ENCODE measurements around the gene CDK5RAP2. TPM values are rescaled to one million over a fixed set of nuclear protein-coding genes. Genes with fewer than 3 reads are reported as not detected.

CDK5RAP2 gene
- total and polyA plus RNA-seq, 10 of the 15 experiments (the other 5 are each of a cell fraction or from before 2014, with no cell fraction given), result 16.2 to 53.5 (median 34.5) TPM

DNA sequence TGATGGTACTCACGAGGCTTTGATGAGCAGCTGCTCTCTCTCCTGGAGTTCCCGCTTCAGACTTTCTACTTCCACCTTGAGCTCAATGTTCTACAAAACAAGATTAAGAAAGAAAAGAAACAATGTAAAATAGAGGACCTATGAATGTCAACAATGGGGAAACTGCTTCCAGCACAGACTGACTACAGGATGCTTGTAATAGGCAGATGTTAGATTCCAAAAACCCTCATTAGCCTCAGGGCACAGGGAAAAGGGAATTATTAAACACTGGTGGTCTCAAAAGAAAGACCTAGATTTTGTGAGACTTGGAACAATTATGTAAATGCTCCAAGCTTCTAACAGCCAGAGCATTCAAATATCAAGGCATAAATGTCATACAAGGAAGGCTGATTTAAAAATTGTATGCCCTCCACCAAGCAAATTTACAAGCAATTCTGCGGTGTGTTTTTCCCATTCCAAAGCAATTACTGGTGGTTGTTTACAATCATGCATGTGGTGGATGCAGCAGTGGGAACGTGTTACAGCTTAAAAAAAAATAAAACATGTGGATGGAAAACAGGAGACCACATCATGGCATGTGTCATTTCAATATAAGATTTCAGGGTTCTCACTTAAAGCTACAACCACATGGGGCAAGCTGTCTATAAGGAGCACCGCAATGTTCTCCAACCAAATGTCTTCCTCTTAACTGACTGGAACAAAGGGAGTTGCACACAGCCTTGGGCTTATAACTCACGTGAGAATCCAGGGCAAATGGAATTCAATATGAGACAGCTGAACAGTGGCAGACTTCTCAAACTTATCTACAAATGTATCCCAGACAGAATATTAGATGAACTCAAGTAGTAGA lies 34.0 kb downstream of the CDK5RAP2 start:
- no peak for FAIRE-seq
- DNase-seq (ENCODE audit: low read depth, low spot score), result no peak
- ATAC-seq, result no peak
- H3K4me1 ChIP-seq (ENCODE audit: control insufficient read depth, insufficient read depth, low read length), result no peaks in the 10 kb centered on the region
- TF ChIP-seq NBN (IDR thresholded peaks at IDR 0.05) (no peak), GABPA (IDR thresholded peaks at IDR 0.05; ENCODE audit: low read depth) (no peak), MYB (IDR thresholded peaks at IDR 0.05; ENCODE audit: borderline replicate concordance, low read depth, low read length) (no peak), SMAD5 (IDR thresholded peaks at IDR 0.05; ENCODE audit: low read depth) (no peak), POLR2AphosphoS5 (IDR thresholded peaks at IDR 0.05; ENCODE audit: low read length) (no peak), TCF7 (IDR thresholded peaks at IDR 0.05; ENCODE audit: borderline replicate concordance) (no peak)
- TF ChIP-seq, protein P1, sequence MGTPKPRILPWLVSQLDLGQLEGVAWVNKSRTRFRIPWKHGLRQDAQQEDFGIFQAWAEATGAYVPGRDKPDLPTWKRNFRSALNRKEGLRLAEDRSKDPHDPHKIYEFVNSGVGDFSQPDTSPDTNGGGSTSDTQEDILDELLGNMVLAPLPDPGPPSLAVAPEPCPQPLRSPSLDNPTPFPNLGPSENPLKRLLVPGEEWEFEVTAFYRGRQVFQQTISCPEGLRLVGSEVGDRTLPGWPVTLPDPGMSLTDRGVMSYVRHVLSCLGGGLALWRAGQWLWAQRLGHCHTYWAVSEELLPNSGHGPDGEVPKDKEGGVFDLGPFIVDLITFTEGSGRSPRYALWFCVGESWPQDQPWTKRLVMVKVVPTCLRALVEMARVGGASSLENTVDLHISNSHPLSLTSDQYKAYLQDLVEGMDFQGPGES (IDR thresholded peaks at IDR 0.05), result no peak
- ChIA-PET RAD21 (ENCODE audit: unreplicated experiment) (no interaction called here), SMC1A (ENCODE audit: uncharacterized antibody, unreplicated experiment) (no interaction called here), CTCF (interaction anchor here (0.5 kb wide), 1 partner anchor 614 kb away, joined by 4 read pairs; no protein-coding TSS in a partner anchor), POLR2A (no interaction called here)
- H3K9me3 ChIP-seq (replicated peaks; ENCODE audit: control insufficient read depth, insufficient read depth, low read length), result no peaks in the 10 kb centered on the region
- H3K36me3 ChIP-seq (ENCODE audit: control insufficient read depth in 2 of 2, insufficient read depth in 2 of 2, low read length in 1 of 2), result peaks cover 11 to 24% of the 10 kb centered on the region in 2 experiments
- H3K79me2 ChIP-seq (ENCODE audit: control insufficient read depth, insufficient read depth, low read length), result no peaks in the 10 kb centered on the region
- H3K4me2 ChIP-seq (ENCODE audit: control insufficient read depth, insufficient read depth), result no peak overlapping the region
- H3K9ac ChIP-seq (ENCODE audit: control insufficient read depth, insufficient read depth, low read length), result no peak overlapping the region
- intact Hi-C loops (cut with micrococcal nuclease; ENCODE audit: unreplicated experiment) (no loop called here), in situ Hi-C loops (cut with MboI) (no loop called here)
- no peak overlapping the region for H3K27ac ChIP-seq (ENCODE audit: control insufficient read depth, insufficient read depth)
- WGBS (ENCODE audit: insufficient coverage, insufficient replicate concordance, low lambda C conversion rate, missing lambda C conversion rate), result over 99% methylated on average over 6 of the region's 6 CpGs
- H2AFZ ChIP-seq (ENCODE audit: control insufficient read depth, low read depth, low read length), result no peak overlapping the region
- no peak overlapping the region for H3K4me3 ChIP-seq
- no peaks in the 10 kb centered on the region for H4K20me1 ChIP-seq (ENCODE audit: control insufficient read depth, insufficient read depth)
- no TSS peak for BruUV-seq (replicated peaks)
- no peaks in the 10 kb centered on the region for H3K27me3 ChIP-seq (replicated peaks in 1 of 2; ENCODE audit: control insufficient read depth in 2 of 2, insufficient read depth in 2 of 2, low read length in 1 of 2)
